ENCODE data around the gene KCNK5. TPM values are rescaled to one million over a fixed set of nuclear protein-coding genes. Genes with fewer than 3 reads are reported as not detected.
A peak's percentile ranks its signal among the peaks of the same experiment; 100 is the strongest.

KCNK5 gene
- total RNA-seq, 1 donor from 2014 or later: 10.1 TPM

DNA sequence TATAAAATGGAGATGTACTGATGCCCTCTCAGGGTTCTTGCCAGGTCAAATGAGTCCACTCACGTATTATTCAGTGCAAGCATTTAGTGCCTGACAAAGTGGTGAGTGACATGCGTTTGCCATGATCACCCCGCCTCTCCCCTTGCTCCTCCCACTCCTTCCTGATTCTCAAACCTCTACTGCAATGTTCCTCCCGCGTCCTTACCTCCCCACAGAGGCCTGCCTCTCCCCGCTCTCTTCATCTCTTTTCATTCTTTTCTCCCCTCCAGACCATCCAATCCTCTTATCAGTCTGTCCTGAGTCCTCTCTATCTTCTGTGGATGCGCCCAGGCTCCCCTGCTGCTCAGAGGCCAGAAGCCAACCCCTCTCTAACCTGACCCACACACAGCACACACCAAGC is 40.7 kb downstream of the KCNK5 start:
- H3K36me3 Mint-ChIP-seq: peaks cover 10% of the 10 kb centered on the region
- H3K27me3 Mint-ChIP-seq: no peaks in the 10 kb centered on the region
- H3K27ac Mint-ChIP-seq: peak overlapping the region; percentile 22
- peak overlapping the region; percentile 20 for H3K4me3 Mint-ChIP-seq
- no peak for TF ChIP-seq CTCF (conservative IDR thresholded peaks at IDR 0.05)
- H3K9me3 Mint-ChIP-seq: no peaks in the 10 kb centered on the region
- peaks cover 29% of the 10 kb centered on the region for H3K4me1 Mint-ChIP-seq (ENCODE audit: unreplicated experiment)
- DNase-seq (ENCODE audit: extremely low spot score, unreplicated experiment): no peak

DNA sequence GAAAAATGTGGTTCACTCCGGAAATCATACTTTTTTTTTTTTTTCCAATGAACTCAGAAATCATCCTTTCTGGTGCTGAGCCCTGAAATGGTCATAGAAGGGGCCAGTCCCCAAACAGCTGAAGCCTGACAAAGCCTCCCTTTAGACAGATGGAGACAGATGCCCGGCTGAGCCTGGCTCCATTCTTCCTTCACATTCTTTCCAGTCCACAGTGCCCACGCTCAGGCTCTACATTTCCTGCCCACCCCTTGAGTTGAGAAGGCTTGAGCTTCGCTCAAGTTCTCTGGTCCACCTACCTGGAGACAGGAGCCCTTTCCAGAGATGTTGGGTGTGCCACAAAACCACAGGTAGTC is 41.2 kb downstream of the KCNK5 start:
- H3K36me3 Mint-ChIP-seq: peaks cover 9% of the 10 kb centered on the region
- no peaks in the 10 kb centered on the region for H3K27me3 Mint-ChIP-seq
- no peak for DNase-seq (ENCODE audit: extremely low spot score, unreplicated experiment)
- TF ChIP-seq CTCF (conservative IDR thresholded peaks at IDR 0.05): no peak
- H3K4me1 Mint-ChIP-seq (ENCODE audit: unreplicated experiment): peaks cover 24% of the 10 kb centered on the region
- no peak overlapping the region for H3K27ac Mint-ChIP-seq
- no peak overlapping the region for H3K4me3 Mint-ChIP-seq
- H3K9me3 Mint-ChIP-seq: no peaks in the 10 kb centered on the region

- Mint-ChIP-seq H3K36me3 (peaks cover 5% of the 10 kb centered on the region), H3K9me3 (no peaks in the 10 kb centered on the region), H3K27me3 (no peaks in the 10 kb centered on the region), H3K27ac (no peak overlapping the region), H3K4me1 (ENCODE audit: unreplicated experiment) (peaks cover 20% of the 10 kb centered on the region), H3K4me3 (no peak overlapping the region)
- no peak for DNase-seq (ENCODE audit: extremely low spot score, unreplicated experiment)
- TF ChIP-seq CTCF (conservative IDR thresholded peaks at IDR 0.05): no peak
Observed at GRCh38 chr6:39184906-39185580, 44.2 kb downstream of the KCNK5 start.

- peaks cover 13% of the 10 kb centered on the region for H3K4me1 Mint-ChIP-seq (ENCODE audit: unreplicated experiment)
Observed at GRCh38 chr6:39182604-39183003, 46.7 kb downstream of the KCNK5 start.

DNA sequence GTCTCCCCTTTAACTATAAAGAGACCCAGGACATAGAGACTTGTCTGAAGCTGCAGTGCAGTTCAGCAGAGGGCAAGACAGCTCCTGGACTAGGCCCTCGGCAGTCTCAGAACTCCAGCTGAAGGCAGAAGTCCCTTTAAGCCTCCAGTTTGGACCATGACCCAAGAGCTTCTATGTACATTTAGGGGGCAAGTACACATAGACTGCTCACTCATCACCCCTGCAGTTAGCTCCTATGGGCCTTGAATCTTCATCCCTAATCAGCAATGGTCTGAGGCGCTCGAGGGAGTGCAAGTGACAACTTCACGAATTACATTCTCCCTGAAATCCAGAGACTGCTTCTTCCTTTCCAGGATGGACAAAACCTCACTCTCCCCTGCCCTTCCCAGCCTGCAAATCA is 47.4 kb downstream of the KCNK5 start:
- Mint-ChIP-seq H3K9me3 (peaks cover 13% of the 10 kb centered on the region), H3K27ac (no peak overlapping the region), H3K36me3 (no peaks in the 10 kb centered on the region), H3K4me3 (no peak overlapping the region), H3K27me3 (no peaks in the 10 kb centered on the region), H3K4me1 (ENCODE audit: unreplicated experiment) (peaks cover 10% of the 10 kb centered on the region)
- TF ChIP-seq CTCF (conservative IDR thresholded peaks at IDR 0.05): no peak
- no peak for DNase-seq (ENCODE audit: extremely low spot score, unreplicated experiment)

More at GRCh38 chr6:39182604-39183003, 46.7 kb downstream of the KCNK5 start:
- Mint-ChIP-seq H3K27ac (no peak overlapping the region), H3K27me3 (no peaks in the 10 kb centered on the region), H3K4me3 (no peak overlapping the region), H3K9me3 (peaks cover 9% of the 10 kb centered on the region), H3K36me3 (no peaks in the 10 kb centered on the region)
- TF ChIP-seq CTCF (conservative IDR thresholded peaks at IDR 0.05): no peak
- no peak for DNase-seq (ENCODE audit: extremely low spot score, unreplicated experiment)
